Epithelial cell of proximal tubule (primary cell): ENCODE data around the gene PCDHB12. TPM values are rescaled to one million over a fixed set of nuclear protein-coding genes. Genes with fewer than 3 reads are reported as not detected.
"Not testable (repeated sequence)": the region's sequence is repeated elsewhere in the genome, so short reads cannot be mapped to it uniquely, and the experiment has no call there.

Experiments used
- DNase-seq: peaks from one replicate; pipeline ENCODE4 v3.0.0-alpha.2; 2011; ENCODE audit warnings: low read depth
- H3K4me3 ChIP-seq: 2 replicates; pipeline ENCODE4 v1.5.1; 2011; ENCODE audit warnings: low read depth, mild to moderate bottlenecking, low read length
- total RNA-seq: library from RNA; depleted of rRNA; stranded (reverse); fragments of >200 nt; gene quantifications from 2 replicates; pipeline ENCODE4 v1.2.3, GENCODE V29; 2015
- TF ChIP-seq, protein P1 (sequence below): conservative IDR thresholded peaks from 2 replicates; pipeline ENCODE4 v1.5.1; 2012; ENCODE audit warnings: low read depth, mild to moderate bottlenecking, low read length

The PCDHB12 gene
- total RNA-seq, result not detected in 2 replicates

DNA sequence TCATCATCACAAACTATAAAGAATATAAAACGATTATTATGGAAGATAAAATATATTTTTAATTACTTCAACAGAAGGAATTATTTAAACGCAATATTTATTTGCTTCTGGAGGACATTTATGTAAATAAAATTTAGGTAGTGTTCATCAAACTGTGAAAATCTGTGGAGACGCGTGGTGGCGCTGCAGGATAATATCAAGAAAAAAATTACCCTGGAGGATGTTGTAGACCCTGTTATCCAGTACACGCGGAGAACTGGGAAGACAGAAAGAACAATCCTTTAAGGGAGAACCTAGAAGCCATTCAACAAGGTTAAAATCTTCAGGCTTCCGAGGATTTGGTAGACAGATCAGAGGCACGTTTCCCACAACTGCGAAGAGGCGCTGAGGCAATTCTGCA lies at the start of gene PCDHB12:
TSS of gene PCDHB12 (plus strand) at position 242 of the 400 bp plus-strand sequence. CDS start 189 bp downstream, outside the sequence.
- no peak within 1 kb of the TSS for H3K4me3 ChIP-seq
- TF ChIP-seq, protein P1, sequence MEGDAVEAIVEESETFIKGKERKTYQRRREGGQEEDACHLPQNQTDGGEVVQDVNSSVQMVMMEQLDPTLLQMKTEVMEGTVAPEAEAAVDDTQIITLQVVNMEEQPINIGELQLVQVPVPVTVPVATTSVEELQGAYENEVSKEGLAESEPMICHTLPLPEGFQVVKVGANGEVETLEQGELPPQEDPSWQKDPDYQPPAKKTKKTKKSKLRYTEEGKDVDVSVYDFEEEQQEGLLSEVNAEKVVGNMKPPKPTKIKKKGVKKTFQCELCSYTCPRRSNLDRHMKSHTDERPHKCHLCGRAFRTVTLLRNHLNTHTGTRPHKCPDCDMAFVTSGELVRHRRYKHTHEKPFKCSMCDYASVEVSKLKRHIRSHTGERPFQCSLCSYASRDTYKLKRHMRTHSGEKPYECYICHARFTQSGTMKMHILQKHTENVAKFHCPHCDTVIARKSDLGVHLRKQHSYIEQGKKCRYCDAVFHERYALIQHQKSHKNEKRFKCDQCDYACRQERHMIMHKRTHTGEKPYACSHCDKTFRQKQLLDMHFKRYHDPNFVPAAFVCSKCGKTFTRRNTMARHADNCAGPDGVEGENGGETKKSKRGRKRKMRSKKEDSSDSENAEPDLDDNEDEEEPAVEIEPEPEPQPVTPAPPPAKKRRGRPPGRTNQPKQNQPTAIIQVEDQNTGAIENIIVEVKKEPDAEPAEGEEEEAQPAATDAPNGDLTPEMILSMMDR, result no peak
- DNase-seq, result no peak

DNA sequence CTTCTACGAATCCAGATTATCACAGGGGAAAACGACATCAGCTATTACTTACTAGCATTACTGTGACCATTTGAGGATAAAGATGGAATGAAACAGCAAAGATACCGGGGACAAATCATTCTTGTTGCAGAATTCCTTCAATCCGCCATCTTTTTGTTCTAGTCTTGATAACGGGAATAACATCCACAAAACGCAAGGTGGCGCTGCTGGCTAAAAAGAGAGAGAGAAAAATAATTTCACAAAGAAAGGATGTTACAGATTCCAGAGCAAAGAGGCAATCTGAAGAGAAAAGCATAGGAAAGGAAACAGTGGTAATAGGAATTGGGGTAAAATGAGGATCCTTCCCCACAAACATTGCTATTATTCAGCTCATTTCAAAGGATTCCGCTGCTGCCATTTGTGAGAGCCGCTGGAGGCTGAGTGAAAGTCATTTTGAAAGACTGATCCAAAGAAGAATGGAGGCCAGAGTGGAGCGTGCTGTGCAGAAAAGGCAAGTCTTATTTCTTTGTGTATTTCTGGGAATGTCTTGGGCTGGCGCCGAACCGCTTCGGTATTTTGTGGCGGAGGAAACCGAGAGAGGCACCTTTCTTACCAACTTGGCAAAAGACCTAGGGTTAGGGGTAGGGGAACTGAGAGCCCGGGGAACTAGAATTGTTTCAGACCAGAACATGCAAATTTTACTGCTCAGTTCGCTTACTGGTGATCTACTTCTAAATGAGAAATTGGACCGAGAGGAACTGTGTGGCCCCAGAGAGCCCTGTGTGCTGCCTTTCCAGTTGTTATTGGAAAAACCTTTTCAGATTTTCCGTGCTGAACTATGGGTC lies 35.9 kb upstream of the PCDHB12 start, which contains the start of gene PCDHB7:
TSS of gene PCDHB7 (plus strand) at position 264 of the 824 bp plus-strand sequence. CDS start at position 456, 192 bp downstream.
- H3K4me3 ChIP-seq, result no peak within 1 kb of the TSS
- TF ChIP-seq, protein P1, result peak; percentile 51
- DNase-seq, result no peak

DNA sequence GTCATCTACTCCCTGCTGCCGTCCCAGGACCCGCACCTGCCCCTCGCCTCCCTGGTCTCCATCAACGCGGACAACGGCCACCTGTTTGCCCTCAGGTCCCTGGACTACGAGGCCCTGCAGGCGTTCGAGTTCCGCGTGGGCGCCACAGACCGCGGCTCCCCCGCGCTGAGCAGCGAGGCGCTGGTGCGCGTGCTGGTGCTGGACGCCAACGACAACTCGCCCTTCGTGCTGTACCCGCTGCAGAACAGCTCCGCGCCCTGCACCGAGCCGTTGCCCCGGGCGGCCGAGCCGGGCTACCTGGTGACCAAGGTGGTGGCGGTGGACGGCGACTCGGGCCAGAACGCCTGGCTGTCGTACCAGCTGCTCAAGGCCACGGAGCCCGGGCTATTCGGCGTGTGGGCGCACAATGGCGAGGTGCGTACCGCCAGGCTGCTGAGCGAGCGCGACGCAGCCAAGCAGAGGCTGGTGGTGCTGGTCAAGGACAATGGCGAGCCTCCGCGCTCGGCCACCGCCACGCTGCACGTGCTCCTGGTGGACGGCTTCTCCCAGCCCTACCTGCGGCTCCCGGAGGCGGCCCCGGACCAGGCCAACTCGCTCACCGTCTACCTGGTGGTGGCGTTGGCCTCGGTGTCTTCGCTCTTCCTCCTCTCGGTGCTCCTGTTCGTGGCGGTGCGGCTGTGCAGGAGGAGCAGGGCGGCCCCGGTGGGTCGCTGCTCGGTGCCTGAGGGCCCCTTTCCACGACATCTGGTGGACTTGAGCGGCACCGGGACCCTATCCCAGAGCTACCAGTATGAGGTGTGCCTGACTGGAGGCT lies 34.0 kb upstream of the PCDHB12 start:
- DNase-seq, result not testable (repeated sequence)

DNA sequence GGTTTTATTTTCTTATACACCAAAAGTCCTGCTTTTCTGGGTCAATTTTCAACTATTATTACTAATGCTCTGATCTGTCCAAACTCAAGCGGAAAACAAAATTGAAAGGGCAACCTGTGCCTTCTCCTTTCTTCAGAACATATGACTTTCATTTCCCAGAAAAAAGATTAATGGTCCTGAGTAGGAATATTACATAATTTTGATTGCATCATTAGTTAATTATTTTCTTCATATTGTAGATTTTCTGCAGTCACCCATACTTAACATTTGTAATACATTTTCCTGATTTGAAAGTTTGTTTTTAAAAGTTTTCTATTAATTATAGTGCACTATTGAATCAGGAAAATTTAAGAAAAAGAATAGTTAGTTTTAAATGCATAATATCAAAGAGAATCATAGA lies 32.6 kb upstream of the PCDHB12 start:
- TF ChIP-seq, protein P1, result no peak
- DNase-seq, result no peak

More for the DNA sequence above, 34.0 kb upstream of the PCDHB12 start:
- not testable (repeated sequence) for H3K4me3 ChIP-seq

DNA sequence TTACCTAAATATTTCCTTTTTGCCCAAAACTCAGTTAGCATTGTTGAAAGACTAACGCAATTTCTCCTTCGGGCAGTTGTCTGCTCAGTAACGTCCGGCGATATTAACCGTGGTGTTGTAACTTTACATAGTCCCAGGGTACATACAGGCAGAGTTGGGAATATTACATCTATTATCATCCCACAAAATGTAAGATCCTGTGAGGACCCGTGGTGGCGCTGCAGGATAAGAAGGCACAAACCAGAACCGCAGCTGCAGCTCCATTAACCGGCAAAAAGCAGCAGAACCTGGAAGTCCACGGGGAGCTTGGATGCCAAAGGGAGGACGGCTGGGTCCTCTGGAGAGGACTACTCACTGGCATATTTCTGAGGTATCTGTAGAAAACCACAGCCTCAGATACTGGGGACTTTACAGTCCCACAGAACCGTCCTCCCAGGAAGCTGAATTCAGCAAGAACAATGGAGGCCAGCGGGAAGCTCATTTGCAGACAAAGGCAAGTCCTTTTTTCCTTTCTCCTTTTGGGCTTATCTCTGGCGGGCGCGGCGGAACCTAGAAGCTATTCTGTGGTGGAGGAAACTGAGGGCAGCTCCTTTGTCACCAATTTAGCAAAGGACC lies 30.8 kb upstream of the PCDHB12 start, which contains the start of gene PCDHB8:
TSS of gene PCDHB8 (plus strand) at position 214 of the 615 bp plus-strand sequence. CDS start at position 459, 245 bp downstream.
- not testable (repeated sequence) for DNase-seq, H3K4me3 ChIP-seq

More for the DNA sequence above, 32.6 kb upstream of the PCDHB12 start:
- H3K4me3 ChIP-seq, result no peak overlapping the region

DNA sequence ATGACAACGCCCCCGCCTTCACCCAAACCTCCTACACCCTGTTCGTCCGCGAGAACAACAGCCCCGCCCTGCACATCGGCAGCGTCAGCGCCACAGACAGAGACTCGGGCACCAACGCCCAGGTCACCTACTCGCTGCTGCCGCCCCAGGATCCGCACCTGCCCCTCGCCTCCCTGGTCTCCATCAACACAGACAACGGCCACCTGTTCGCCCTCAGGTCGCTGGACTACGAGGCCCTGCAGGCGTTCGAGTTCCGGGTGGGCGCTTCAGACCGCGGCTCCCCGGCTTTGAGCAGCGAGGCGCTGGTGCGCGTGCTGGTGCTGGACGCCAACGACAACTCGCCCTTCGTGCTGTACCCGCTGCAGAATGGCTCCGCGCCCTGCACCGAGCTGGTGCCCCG lies 29.1 kb upstream of the PCDHB12 start:
- not testable (repeated sequence) for DNase-seq, H3K4me3 ChIP-seq

DNA sequence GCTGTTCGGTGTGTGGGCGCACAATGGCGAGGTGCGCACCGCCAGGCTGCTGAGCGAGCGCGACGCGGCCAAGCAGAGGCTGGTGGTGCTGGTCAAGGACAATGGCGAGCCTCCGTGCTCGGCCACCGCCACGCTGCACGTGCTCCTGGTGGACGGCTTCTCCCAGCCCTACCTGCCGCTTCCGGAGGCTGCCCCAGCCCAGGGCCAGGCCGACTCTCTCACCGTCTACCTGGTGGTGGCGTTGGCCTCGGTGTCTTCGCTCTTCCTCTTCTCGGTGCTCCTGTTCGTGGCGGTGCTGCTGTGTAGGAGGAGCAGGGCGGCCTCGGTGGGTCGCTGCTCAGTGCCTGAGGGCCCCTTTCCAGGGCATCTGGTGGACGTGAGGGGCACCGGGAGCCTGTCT lies 28.6 kb upstream of the PCDHB12 start:
- not testable (repeated sequence) for H3K4me3 ChIP-seq, DNase-seq

DNA sequence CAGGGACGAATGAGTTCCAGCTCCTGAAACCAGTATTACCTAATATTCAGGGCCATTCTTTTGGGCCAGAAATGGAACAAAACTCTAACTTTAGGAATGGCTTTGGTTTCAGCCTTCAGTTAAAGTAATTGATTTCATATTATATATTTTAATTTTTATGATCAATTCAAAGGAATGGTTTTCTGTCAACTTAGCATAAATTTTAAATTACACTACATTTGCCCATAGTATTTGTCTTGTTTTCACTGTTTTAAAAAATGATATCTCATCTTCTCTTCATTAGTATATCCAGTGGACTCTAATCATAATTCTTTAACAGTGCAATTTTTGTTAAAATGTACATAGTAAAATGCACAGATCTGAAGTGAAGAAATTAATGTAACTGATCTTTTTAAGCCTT lies 28.2 kb upstream of the PCDHB12 start:
- no peak for DNase-seq
- no peak overlapping the region for H3K4me3 ChIP-seq
- TF ChIP-seq, protein P1, result no peak
